ENCODE data around the gene TSPAN8. TPM values are rescaled to one million over a fixed set of nuclear protein-coding genes. Genes with fewer than 3 reads are reported as not detected.

Gene TSPAN8
- polyA plus RNA-seq, 4 donors: 798 to 2,154 (median 1,071) TPM

GRCh38 chr12:71191509-71192196 is 33.9 kb upstream of the TSPAN8 start:
- DNase-seq (no peak), FAIRE-seq (no peak)
- H3K4me3 ChIP-seq (ENCODE audit: low read depth in 1 of 3, low read length in 3 of 3): no peak overlapping the region
- 46 to 55% (median 50%) methylated on average over 5 of the region's 5 CpGs for WGBS, 3 donors
- peaks cover 0 to 16% (median 7%) of the 10 kb centered on the region in 3 donors for H3K4me1 ChIP-seq (ENCODE audit: control insufficient read depth in 3 of 3, insufficient read depth in 2 of 3, low read depth in 1 of 3, low read length in 2 of 3)
- H3K27me3 ChIP-seq (ENCODE audit: control insufficient read depth in 3 of 3, insufficient read depth in 3 of 3, low read length in 3 of 3): no peaks in the 10 kb centered on the region
- H3K9me3 ChIP-seq (ENCODE audit: control insufficient read depth in 2 of 2, insufficient read depth in 1 of 2, low read depth in 1 of 2, low read length in 1 of 2): peaks cover 0 to 13% of the 10 kb centered on the region in 2 donors
- no peaks in the 10 kb centered on the region for H3K36me3 ChIP-seq (ENCODE audit: control insufficient read depth in 3 of 3, insufficient read depth in 2 of 3, low read depth in 1 of 3, low read length in 3 of 3)
- H3K27ac ChIP-seq (ENCODE audit: low read depth in 1 of 3, low read length in 2 of 3): no peak overlapping the region

GRCh38 chr12:71190822-71191221 is 33.0 kb upstream of the TSPAN8 start:
- Histone ChIP-seq H3K27ac (ENCODE audit: low read depth in 1 of 3, low read length in 2 of 3) (no peak overlapping the region), H3K27me3 (ENCODE audit: control insufficient read depth in 3 of 3, insufficient read depth in 3 of 3, low read length in 3 of 3) (no peaks in the 10 kb centered on the region), H3K9me3 (ENCODE audit: control insufficient read depth in 2 of 2, insufficient read depth in 1 of 2, low read depth in 1 of 2, low read length in 1 of 2) (peaks cover 0 to 14% of the 10 kb centered on the region in 2 donors), H3K36me3 (ENCODE audit: control insufficient read depth in 3 of 3, insufficient read depth in 2 of 3, low read depth in 1 of 3, low read length in 3 of 3) (no peaks in the 10 kb centered on the region), H3K4me3 (ENCODE audit: low read depth in 1 of 3, low read length in 3 of 3) (no peak overlapping the region), H3K4me1 (ENCODE audit: control insufficient read depth in 3 of 3, insufficient read depth in 2 of 3, low read depth in 1 of 3, low read length in 2 of 3) (peaks cover 0 to 10% (median 7%) of the 10 kb centered on the region in 3 donors)
- DNase-seq: no peak
- 72 to 78% (median 73%) methylated on average over 4 of the region's 4 CpGs for WGBS, 3 donors
- FAIRE-seq: no peak

GRCh38 chr12:71187379-71187778 is 29.6 kb upstream of the TSPAN8 start:
- peak in 1 of 2 donors; percentile 44 for DNase-seq
- FAIRE-seq: no peak
- no peak overlapping the region for H3K27ac ChIP-seq (ENCODE audit: low read depth in 1 of 3, low read length in 2 of 3)

GRCh38 chr12:71186571-71187288 is 28.9 kb upstream of the TSPAN8 start:
- WGBS, 3 donors: 70 to 75% (median 73%) methylated on average over 5 of the region's 5 CpGs
- no peak overlapping the region for H3K27ac ChIP-seq (ENCODE audit: low read depth in 1 of 3, low read length in 2 of 3)
- H3K36me3 ChIP-seq (ENCODE audit: control insufficient read depth in 3 of 3, insufficient read depth in 2 of 3, low read depth in 1 of 3, low read length in 3 of 3): no peaks in the 10 kb centered on the region
- H3K4me1 ChIP-seq (ENCODE audit: control insufficient read depth in 3 of 3, insufficient read depth in 2 of 3, low read depth in 1 of 3, low read length in 2 of 3): peaks cover 0 to 7% (median 2%) of the 10 kb centered on the region in 3 donors
- no peak overlapping the region for H3K4me3 ChIP-seq (ENCODE audit: low read depth in 1 of 3, low read length in 3 of 3)
- DNase-seq: peak in 1 of 2 donors; percentile 20
- H3K9me3 ChIP-seq (ENCODE audit: control insufficient read depth in 2 of 2, insufficient read depth in 1 of 2, low read depth in 1 of 2, low read length in 1 of 2): peaks cover 0 to 14% of the 10 kb centered on the region in 2 donors
- no peak for FAIRE-seq
- H3K27me3 ChIP-seq (ENCODE audit: control insufficient read depth in 3 of 3, insufficient read depth in 3 of 3, low read length in 3 of 3): no peaks in the 10 kb centered on the region

More at GRCh38 chr12:71187379-71187778, 29.6 kb upstream of the TSPAN8 start:
- Histone ChIP-seq H3K4me1 (ENCODE audit: control insufficient read depth in 3 of 3, insufficient read depth in 2 of 3, low read depth in 1 of 3, low read length in 2 of 3) (peaks cover 0 to 7% (median 2%) of the 10 kb centered on the region in 3 donors), H3K27me3 (ENCODE audit: control insufficient read depth in 3 of 3, insufficient read depth in 3 of 3, low read length in 3 of 3) (no peaks in the 10 kb centered on the region), H3K4me3 (ENCODE audit: low read depth in 1 of 3, low read length in 3 of 3) (no peak overlapping the region), H3K36me3 (ENCODE audit: control insufficient read depth in 3 of 3, insufficient read depth in 2 of 3, low read depth in 1 of 3, low read length in 3 of 3) (no peaks in the 10 kb centered on the region), H3K9me3 (ENCODE audit: control insufficient read depth in 2 of 2, insufficient read depth in 1 of 2, low read depth in 1 of 2, low read length in 1 of 2) (peaks cover 0 to 14% of the 10 kb centered on the region in 2 donors)
- WGBS, 3 donors: 46 to 68% (median 60%) methylated on average over 3 of the region's 3 CpGs

- DNase-seq: no peak
- Histone ChIP-seq H3K27ac (ENCODE audit: low read depth in 1 of 3, low read length in 2 of 3) (no peak overlapping the region), H3K4me1 (ENCODE audit: control insufficient read depth in 3 of 3, insufficient read depth in 2 of 3, low read depth in 1 of 3, low read length in 2 of 3) (peaks cover 0 to 7% (median 2%) of the 10 kb centered on the region in 3 donors), H3K9me3 (ENCODE audit: control insufficient read depth in 2 of 2, insufficient read depth in 1 of 2, low read depth in 1 of 2, low read length in 1 of 2) (peaks cover 0 to 14% of the 10 kb centered on the region in 2 donors), H3K36me3 (ENCODE audit: control insufficient read depth in 3 of 3, insufficient read depth in 2 of 3, low read depth in 1 of 3, low read length in 3 of 3) (no peaks in the 10 kb centered on the region), H3K4me3 (ENCODE audit: low read depth in 1 of 3, low read length in 3 of 3) (no peak overlapping the region), H3K27me3 (ENCODE audit: control insufficient read depth in 3 of 3, insufficient read depth in 3 of 3, low read length in 3 of 3) (no peaks in the 10 kb centered on the region)
- FAIRE-seq: no peak
These were observed 26.0 kb upstream of the TSPAN8 start for GRCh38 chr12:71183846-71184245.

- peak; percentile 42 to 51 for DNase-seq
- WGBS, 3 donors: 14 to 39% (median 17%) methylated on average over 1 of the region's 1 CpG
- H3K27me3 ChIP-seq (ENCODE audit: control insufficient read depth in 3 of 3, insufficient read depth in 3 of 3, low read length in 3 of 3): no peaks in the 10 kb centered on the region
These were observed 25.2 kb upstream of the TSPAN8 start for GRCh38 chr12:71183018-71183417.

GRCh38 chr12:71178162-71178561 is 20.4 kb upstream of the TSPAN8 start:
- Histone ChIP-seq H3K27me3 (ENCODE audit: control insufficient read depth in 3 of 3, insufficient read depth in 3 of 3, low read length in 3 of 3) (no peaks in the 10 kb centered on the region), H3K4me1 (ENCODE audit: control insufficient read depth in 3 of 3, insufficient read depth in 2 of 3, low read depth in 1 of 3, low read length in 2 of 3) (no peaks in the 10 kb centered on the region), H3K4me3 (ENCODE audit: low read depth in 1 of 3, low read length in 3 of 3) (no peak overlapping the region), H3K9me3 (ENCODE audit: control insufficient read depth in 2 of 2, insufficient read depth in 1 of 2, low read depth in 1 of 2, low read length in 1 of 2) (no peaks in the 10 kb centered on the region), H3K27ac (ENCODE audit: low read depth in 1 of 3, low read length in 2 of 3) (no peak overlapping the region), H3K36me3 (ENCODE audit: control insufficient read depth in 3 of 3, insufficient read depth in 2 of 3, low read depth in 1 of 3, low read length in 3 of 3) (no peaks in the 10 kb centered on the region)
- FAIRE-seq (peak; percentile 44), DNase-seq (no peak)

More at GRCh38 chr12:71183018-71183417, 25.2 kb upstream of the TSPAN8 start:
- no peaks in the 10 kb centered on the region for H3K36me3 ChIP-seq (ENCODE audit: control insufficient read depth in 3 of 3, insufficient read depth in 2 of 3, low read depth in 1 of 3, low read length in 3 of 3)
- FAIRE-seq: no peak
- peaks cover 0 to 14% of the 10 kb centered on the region in 2 donors for H3K9me3 ChIP-seq (ENCODE audit: control insufficient read depth in 2 of 2, insufficient read depth in 1 of 2, low read depth in 1 of 2, low read length in 1 of 2)
- H3K4me1 ChIP-seq (ENCODE audit: control insufficient read depth in 3 of 3, insufficient read depth in 2 of 3, low read depth in 1 of 3, low read length in 2 of 3): peaks cover 0 to 7% (median 2%) of the 10 kb centered on the region in 3 donors
- no peak overlapping the region for H3K27ac ChIP-seq (ENCODE audit: low read depth in 1 of 3, low read length in 2 of 3)
- H3K4me3 ChIP-seq (ENCODE audit: low read depth in 1 of 3, low read length in 3 of 3): no peak overlapping the region

- H3K27ac ChIP-seq (ENCODE audit: low read depth in 1 of 3, low read length in 2 of 3): no peak overlapping the region
- H3K4me3 ChIP-seq (ENCODE audit: low read depth in 1 of 3, low read length in 3 of 3): no peak overlapping the region
- DNase-seq (no peak), FAIRE-seq (no peak)
- no peaks in the 10 kb centered on the region for H3K27me3 ChIP-seq (ENCODE audit: control insufficient read depth in 3 of 3, insufficient read depth in 3 of 3, low read length in 3 of 3)
- H3K9me3 ChIP-seq (ENCODE audit: control insufficient read depth in 2 of 2, insufficient read depth in 1 of 2, low read depth in 1 of 2, low read length in 1 of 2): no peaks in the 10 kb centered on the region
- H3K36me3 ChIP-seq (ENCODE audit: control insufficient read depth in 3 of 3, insufficient read depth in 2 of 3, low read depth in 1 of 3, low read length in 3 of 3): no peaks in the 10 kb centered on the region
- H3K4me1 ChIP-seq (ENCODE audit: control insufficient read depth in 3 of 3, insufficient read depth in 2 of 3, low read depth in 1 of 3, low read length in 2 of 3): no peaks in the 10 kb centered on the region
These were observed 17.0 kb upstream of the TSPAN8 start for GRCh38 chr12:71174825-71175224.

Measured in small intestine (tissue), 7 donors.